Keratinocyte (primary cell): ENCODE measurements around the gene MNX1.

ENCODE experiments used
- CTCF ChIP-seq, 3 experiments: IDR thresholded peaks in 1 of 3; conservative IDR thresholded peaks in 1 of 3; optimal IDR thresholded peaks in 1 of 3; 2 replicates in 2 of 3; 3 replicates in 1 of 3; pipeline versions ENCODE3 to v1.5.1; 2011; ENCODE audit warnings: low read length in 3 of 3, mild to moderate bottlenecking in 3 of 3, moderate library complexity in 2 of 3, control low read depth in 1 of 3, inconsistent platforms in 1 of 3; ENCODE audit not compliant: insufficient read depth in 2 of 3; ENCODE audit errors: extremely low read depth in 1 of 3
- EZH2 ChIP-seq: IDR thresholded peaks from one replicate; pipeline ENCODE4 v1.6.1; 2012; ENCODE audit warnings: inconsistent platforms, mild to moderate bottlenecking, low read length, moderate library complexity

GRCh38 chr7:156979007-156979606 is 31.4 kb downstream of the MNX1 start:
- TF ChIP-seq CTCF (optimal IDR thresholded peaks at IDR 0.05 in 1 of 3, IDR thresholded peaks at IDR 0.05 in 1 of 3, conservative IDR thresholded peaks at IDR 0.05 in 1 of 3; ENCODE audit: extremely low read depth in 1 of 3, insufficient read depth in 2 of 3, low read length in 3 of 3) (no peak), EZH2 (no peak)
